K562 (cell line): Measurements from ENCODE around the gene CAPN8. TPM values are rescaled to one million over a fixed set of nuclear protein-coding genes. Genes with fewer than 3 reads are reported as not detected.
A peak's percentile ranks its signal among the peaks of the same experiment; 100 is the strongest.

ENCODE experiments used
- ATAC-seq: fragments of 200-7000 bp; cut with Tn5 transposase; 3 replicates; pipeline ENCODE4 v1.9.1; 2020; ENCODE audit warnings: moderate library complexity
- BruUV-seq: library from RNA; stranded (reverse); fragments of 400-500 nt; replicated peaks from 2 replicates; lab custom pipeline; 2021; lab: Mats Ljungman, UMichigan
- CTCF ChIA-PET: fragments of 300-600 bp; formaldehyde crosslinking; extraction: SDS; loops from one replicate; lab custom pipeline; 2021; ENCODE audit warnings: low intra/inter-chr PET ratio; lab: Yijun Ruan, JAX
- POLR2A ChIA-PET: fragments of 300-600, 350-650 bp; sonication (Branson Sonifier 250); formaldehyde crosslinking; extraction: SDS; loops from one replicate; lab custom pipeline; 2021; ENCODE audit warnings: antibody characterized with exemption, inconsistent platforms; lab: Yijun Ruan, JAX
- DNase-seq, 4 experiments: peaks; one replicate each; pipeline versions ENCODE4 v3.0.0 to v3.0.0-alpha.2; 2011 to 2018; ENCODE audit warnings: low spot score in 3 of 4, mixed read lengths in 3 of 4; ENCODE audit errors: extremely low read depth in 1 of 4
- FAIRE-seq: peaks from 2 replicates; lab custom pipeline; 2011; peaks lifted over from hg19 to GRCh38; lab: Jason Lieb, UNC
- H2AFZ ChIP-seq: 2 replicates; pipeline ENCODE4 v1.6.0; 2011; ENCODE audit warnings: low read depth, low read length, control low read depth, inconsistent platforms
- H3K27ac ChIP-seq: fragments of 200-600 bp; 3 replicates; pipeline ENCODE4 v1.8.0; 2011; ENCODE audit warnings: low read depth, mild to moderate bottlenecking, control low read depth, inconsistent platforms, low read length, moderate library complexity, mixed read lengths; ENCODE audit errors: extremely low read depth
- H3K27me3 ChIP-seq, 2 experiments: fragments of 300-600 bp in 1 of 2; 2 replicates in 1 of 2; 3 replicates in 1 of 2; pipeline versions ENCODE4 v1.6.0 to v1.8.0; 2011; ENCODE audit warnings: inconsistent platforms in 2 of 2, low read length in 2 of 2, mild to moderate bottlenecking in 1 of 2, mixed read lengths in 1 of 2, moderate library complexity in 1 of 2; ENCODE audit not compliant: control insufficient read depth in 2 of 2, insufficient read depth in 2 of 2
- H3K36me3 ChIP-seq: fragments of 300-600 bp; 3 replicates; pipeline ENCODE4 v1.8.0; 2011; ENCODE audit warnings: mild to moderate bottlenecking, low read length, inconsistent platforms; ENCODE audit not compliant: control insufficient read depth, insufficient read depth
- H3K4me1 ChIP-seq, 2 experiments: fragments of 200-600 bp in 1 of 2; replicated peaks in 1 of 2; 2 replicates in 1 of 2; 3 replicates in 1 of 2; pipeline versions ENCODE4 v1.5.1 to v1.8.0; 2011; ENCODE audit warnings: inconsistent platforms in 2 of 2, low read length in 2 of 2, mild to moderate bottlenecking in 1 of 2, mixed read lengths in 1 of 2, moderate library complexity in 1 of 2; ENCODE audit not compliant: control insufficient read depth in 2 of 2, insufficient read depth in 2 of 2
- H3K4me2 ChIP-seq: 2 replicates; pipeline ENCODE4 v1.6.1; 2011; ENCODE audit warnings: low read length, control low read depth, inconsistent platforms, mixed read lengths; ENCODE audit not compliant: insufficient read depth
- H3K4me3 ChIP-seq: fragments of 200-600 bp; sonication (generic), shearing (Covaris generic); 2 replicates; pipeline ENCODE4 v1.5.1; 2016; ENCODE audit warnings: control low read depth, inconsistent platforms
- H3K79me2 ChIP-seq: fragments of 200-600 bp; 3 replicates; pipeline ENCODE4 v1.8.0; 2011; ENCODE audit warnings: low read length, inconsistent platforms; ENCODE audit not compliant: control insufficient read depth, insufficient read depth
- H3K9ac ChIP-seq, 2 experiments: 2 replicates each; pipeline versions ENCODE4 v1.6.0 to v1.6.1; 2011; ENCODE audit warnings: low read depth in 2 of 2, low read length in 2 of 2, control low read depth in 1 of 2, inconsistent platforms in 1 of 2, mild to moderate bottlenecking in 1 of 2, mixed read lengths in 1 of 2; ENCODE audit not compliant: insufficient read depth in 1 of 2
- H3K9me1 ChIP-seq: one replicate; pipeline ENCODE4 v1.6.0; 2011; ENCODE audit warnings: inconsistent platforms, mild to moderate bottlenecking, low read length, moderate library complexity; ENCODE audit not compliant: control insufficient read depth, insufficient read depth
- H3K9me3 ChIP-seq: replicated peaks from 2 replicates; pipeline ENCODE4 v1.5.1; 2011; ENCODE audit warnings: low read depth, low read length, inconsistent platforms; ENCODE audit not compliant: control insufficient read depth, insufficient read depth
- H4K20me1 ChIP-seq: replicated peaks from 2 replicates; pipeline ENCODE4 v1.6.1; 2011; ENCODE audit warnings: low read length, inconsistent platforms, mixed read lengths; ENCODE audit not compliant: control insufficient read depth, insufficient read depth
- BMI1 ChIP-seq: fragments of 150-350 bp; IDR thresholded peaks from 2 replicates; pipeline ENCODE4 v1.6.1; 2014; ENCODE audit warnings: low read length
- CEBPG ChIP-seq, 3 experiments: fragments of 200-800 bp in 1 of 3; sonication (Bioruptor generic) in 1 of 3; sonication (generic) in 1 of 3; formaldehyde crosslinking in 1 of 3; IDR thresholded peaks in 2 of 3; conservative IDR thresholded peaks in 1 of 3; 2 replicates each; pipeline versions ENCODE4 v1.6.1 to v1.8.0; 2016 to 2022; ENCODE audit warnings: missing compliant biosample characterization in 2 of 3, missing genetic modification characterization in 2 of 3, mild to moderate bottlenecking in 1 of 3, missing genetic modification reagents in 1 of 3
- HMGN3 ChIP-seq: IDR thresholded peaks from 2 replicates; pipeline ENCODE4 v1.6.1; 2011; ENCODE audit warnings: borderline replicate concordance, low read depth, mild to moderate bottlenecking, mixed read lengths, low read length; ENCODE audit not compliant: insufficient read length; ENCODE audit errors: extremely low read depth
- HNRNPLL ChIP-seq: fragments of 200-400 bp; formaldehyde crosslinking; IDR thresholded peaks from 2 replicates; pipeline ENCODE4 v1.6.1; 2017; ENCODE audit warnings: low read length, low read depth, mild to moderate bottlenecking; ENCODE audit not compliant: poor library complexity, severe bottlenecking
- L3MBTL2 ChIP-seq: fragments of 450-650 bp; IDR thresholded peaks from 2 replicates; pipeline ENCODE4 v1.6.1; 2016; ENCODE audit warnings: mild to moderate bottlenecking, moderate library complexity
- POLR2A ChIP-seq: fragments of 450-650 bp; conservative IDR thresholded peaks from 2 replicates; pipeline ENCODE4 v1.6.1; 2016
- SOX6 ChIP-seq: fragments of 450-650 bp; IDR thresholded peaks from 2 replicates; pipeline ENCODE4 v1.6.1; 2014; ENCODE audit warnings: mild to moderate bottlenecking
- TARDBP ChIP-seq: fragments of 450-650 bp; IDR thresholded peaks from 2 replicates; pipeline ENCODE4 v1.6.1; 2016
- WGBS: fragments of 100-300 bp; shearing (Covaris generic); methylation state at CpG from one replicate; pipeline ENCODE4 v1.1.6; 2016; ENCODE audit warnings: low coverage, mixed read lengths; ENCODE audit not compliant: insufficient coverage; ENCODE audit errors: missing lambda C conversion rate; 5-methylcytosine and 5-hydroxymethylcytosine counted together
- in situ Hi-C: fragments of 300-500 bp; cut with MboI; formaldehyde crosslinking; loops from 4 replicates; pipeline ENCODE4 v1.15.0; 2018; ENCODE audit warnings: inconsistent platforms, mixed read lengths
- intact Hi-C: fragments of 100-400 bp; cut with micrococcal nuclease; formaldehyde crosslinking; loops from 2 replicates; pipeline ENCODE4 v1.14.2; 2022
- polyA plus RNA-seq, 8 experiments: library from polyadenylated mRNA; depleted of rRNA in 4 of 8; stranded (reverse) in 5 of 8; unstranded in 3 of 8; fragments of >200 nt; fragmentation: Nextera tagmentation in 2 of 8; fragmentation: Illumina TruSeq in 1 of 8; extraction: Ambion mirVana in 2 of 8; extraction: Trizol in 1 of 8; gene quantifications; 2 replicates each; pipeline versions ENCODE4 v1.2.1 to v1.2.3, GENCODE V29; 2011 to 2014; ENCODE audit warnings: inconsistent platforms in 1 of 8, missing spikeins in 1 of 8
- total RNA-seq, 7 experiments: library from RNA; depleted of rRNA in 6 of 7; stranded (reverse); fragments of >200 nt in 6 of 7; fragmentation: Illumina TruSeq in 2 of 7; extraction: Trizol in 2 of 7; gene quantifications; 2 replicates each; pipeline versions ENCODE4 v1.2.1 to v1.2.3, GENCODE V29; 2011 to 2021; ENCODE audit warnings: low replicate concordance in 1 of 7
- TF ChIP-seq, protein P1 (sequence below): fragments of 450-650 bp; formaldehyde crosslinking; conservative IDR thresholded peaks from 2 replicates; pipeline ENCODE4 v1.4.0; 2022; ENCODE audit warnings: mild to moderate bottlenecking, missing genetic modification characterization
- TF ChIP-seq, protein P2 (sequence below): fragments of 450-650 bp; IDR thresholded peaks from 2 replicates; pipeline ENCODE4 v1.6.1; 2016; ENCODE audit warnings: mild to moderate bottlenecking, moderate library complexity

Gene CAPN8
- total and polyA plus RNA-seq, 9 of the 15 experiments (the other 6 are each of a cell fraction or from before 2014, with no cell fraction given), result 0.06 TPM; not detected in 8

DNA sequence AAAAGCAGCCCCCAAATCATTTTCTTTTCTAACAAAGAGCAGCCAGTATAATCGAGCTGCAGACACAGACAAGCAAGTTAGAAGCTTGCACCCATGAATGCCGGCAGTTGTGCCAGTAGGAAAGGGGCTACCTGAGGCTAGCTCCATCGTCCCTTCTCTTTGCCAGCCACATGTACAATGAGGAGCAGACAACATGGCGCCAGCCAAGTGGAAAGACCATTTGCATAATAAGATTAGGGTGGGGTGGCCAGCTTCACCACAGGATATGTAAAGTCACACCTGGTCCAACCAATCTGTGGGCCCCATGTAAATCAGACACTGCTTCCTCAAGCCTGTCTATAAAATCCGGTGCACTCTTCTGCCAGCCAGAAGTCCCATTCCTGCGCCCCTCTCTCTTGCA, 168.6 kb downstream of the CAPN8 start:
- 5% methylated on average over 6 of the region's 6 CpGs for WGBS
- peak in 1 of 4 experiments; percentile 47 for DNase-seq
- Histone ChIP-seq H3K36me3 (no peaks in the 10 kb centered on the region), H3K4me2 (peak overlapping the region; percentile 43), H4K20me1 (no peaks in the 10 kb centered on the region), H2AFZ (peak overlapping the region; percentile 77), H3K4me3 (no peak overlapping the region), H3K27ac (no peak overlapping the region), H3K79me2 (no peaks in the 10 kb centered on the region), H3K9me3 (no peaks in the 10 kb centered on the region), H3K27me3 (peaks cover 12 to 53% of the 10 kb centered on the region in 2 experiments), H3K9ac (no peak overlapping the region), H3K9me1 (no peaks in the 10 kb centered on the region), H3K4me1 (no peaks in the 10 kb centered on the region; a peak in 1 of 5 replicates)
- FAIRE-seq, result peak; percentile 77
- ChIA-PET CTCF (no interaction called here), POLR2A (interaction anchor here (0.6 to 1.0 kb wide), 4 partner anchors 10 to 605 kb away, joined by 3 to 4 read pairs (median 4); no protein-coding TSS in a partner anchor)
- ATAC-seq, result peak; percentile 79
- in situ Hi-C loops, result no loop called here
- intact Hi-C loops, result no loop called here
- BruUV-seq, result no TSS peak
- no peak for TF ChIP-seq SOX6
- TF ChIP-seq CEBPG (CRISPR knock-in tag; IDR thresholded peaks at IDR 0.05), result no peak
- no peak for TF ChIP-seq CEBPG (tag; conservative IDR thresholded peaks at IDR 0.05 in 1 of 2, IDR thresholded peaks at IDR 0.05 in 1 of 2)
- TF ChIP-seq BMI1, result no peak
- TF ChIP-seq, protein P1, sequence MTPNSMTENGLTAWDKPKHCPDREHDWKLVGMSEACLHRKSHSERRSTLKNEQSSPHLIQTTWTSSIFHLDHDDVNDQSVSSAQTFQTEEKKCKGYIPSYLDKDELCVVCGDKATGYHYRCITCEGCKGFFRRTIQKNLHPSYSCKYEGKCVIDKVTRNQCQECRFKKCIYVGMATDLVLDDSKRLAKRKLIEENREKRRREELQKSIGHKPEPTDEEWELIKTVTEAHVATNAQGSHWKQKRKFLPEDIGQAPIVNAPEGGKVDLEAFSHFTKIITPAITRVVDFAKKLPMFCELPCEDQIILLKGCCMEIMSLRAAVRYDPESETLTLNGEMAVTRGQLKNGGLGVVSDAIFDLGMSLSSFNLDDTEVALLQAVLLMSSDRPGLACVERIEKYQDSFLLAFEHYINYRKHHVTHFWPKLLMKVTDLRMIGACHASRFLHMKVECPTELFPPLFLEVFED (CRISPR knock-in tag), result no peak
- no peak for TF ChIP-seq HNRNPLL
- no peak for TF ChIP-seq POLR2A
- no peak for TF ChIP-seq HMGN3
- peak; percentile 86 for TF ChIP-seq L3MBTL2
- TF ChIP-seq TARDBP, result no peak
- TF ChIP-seq, protein P2, sequence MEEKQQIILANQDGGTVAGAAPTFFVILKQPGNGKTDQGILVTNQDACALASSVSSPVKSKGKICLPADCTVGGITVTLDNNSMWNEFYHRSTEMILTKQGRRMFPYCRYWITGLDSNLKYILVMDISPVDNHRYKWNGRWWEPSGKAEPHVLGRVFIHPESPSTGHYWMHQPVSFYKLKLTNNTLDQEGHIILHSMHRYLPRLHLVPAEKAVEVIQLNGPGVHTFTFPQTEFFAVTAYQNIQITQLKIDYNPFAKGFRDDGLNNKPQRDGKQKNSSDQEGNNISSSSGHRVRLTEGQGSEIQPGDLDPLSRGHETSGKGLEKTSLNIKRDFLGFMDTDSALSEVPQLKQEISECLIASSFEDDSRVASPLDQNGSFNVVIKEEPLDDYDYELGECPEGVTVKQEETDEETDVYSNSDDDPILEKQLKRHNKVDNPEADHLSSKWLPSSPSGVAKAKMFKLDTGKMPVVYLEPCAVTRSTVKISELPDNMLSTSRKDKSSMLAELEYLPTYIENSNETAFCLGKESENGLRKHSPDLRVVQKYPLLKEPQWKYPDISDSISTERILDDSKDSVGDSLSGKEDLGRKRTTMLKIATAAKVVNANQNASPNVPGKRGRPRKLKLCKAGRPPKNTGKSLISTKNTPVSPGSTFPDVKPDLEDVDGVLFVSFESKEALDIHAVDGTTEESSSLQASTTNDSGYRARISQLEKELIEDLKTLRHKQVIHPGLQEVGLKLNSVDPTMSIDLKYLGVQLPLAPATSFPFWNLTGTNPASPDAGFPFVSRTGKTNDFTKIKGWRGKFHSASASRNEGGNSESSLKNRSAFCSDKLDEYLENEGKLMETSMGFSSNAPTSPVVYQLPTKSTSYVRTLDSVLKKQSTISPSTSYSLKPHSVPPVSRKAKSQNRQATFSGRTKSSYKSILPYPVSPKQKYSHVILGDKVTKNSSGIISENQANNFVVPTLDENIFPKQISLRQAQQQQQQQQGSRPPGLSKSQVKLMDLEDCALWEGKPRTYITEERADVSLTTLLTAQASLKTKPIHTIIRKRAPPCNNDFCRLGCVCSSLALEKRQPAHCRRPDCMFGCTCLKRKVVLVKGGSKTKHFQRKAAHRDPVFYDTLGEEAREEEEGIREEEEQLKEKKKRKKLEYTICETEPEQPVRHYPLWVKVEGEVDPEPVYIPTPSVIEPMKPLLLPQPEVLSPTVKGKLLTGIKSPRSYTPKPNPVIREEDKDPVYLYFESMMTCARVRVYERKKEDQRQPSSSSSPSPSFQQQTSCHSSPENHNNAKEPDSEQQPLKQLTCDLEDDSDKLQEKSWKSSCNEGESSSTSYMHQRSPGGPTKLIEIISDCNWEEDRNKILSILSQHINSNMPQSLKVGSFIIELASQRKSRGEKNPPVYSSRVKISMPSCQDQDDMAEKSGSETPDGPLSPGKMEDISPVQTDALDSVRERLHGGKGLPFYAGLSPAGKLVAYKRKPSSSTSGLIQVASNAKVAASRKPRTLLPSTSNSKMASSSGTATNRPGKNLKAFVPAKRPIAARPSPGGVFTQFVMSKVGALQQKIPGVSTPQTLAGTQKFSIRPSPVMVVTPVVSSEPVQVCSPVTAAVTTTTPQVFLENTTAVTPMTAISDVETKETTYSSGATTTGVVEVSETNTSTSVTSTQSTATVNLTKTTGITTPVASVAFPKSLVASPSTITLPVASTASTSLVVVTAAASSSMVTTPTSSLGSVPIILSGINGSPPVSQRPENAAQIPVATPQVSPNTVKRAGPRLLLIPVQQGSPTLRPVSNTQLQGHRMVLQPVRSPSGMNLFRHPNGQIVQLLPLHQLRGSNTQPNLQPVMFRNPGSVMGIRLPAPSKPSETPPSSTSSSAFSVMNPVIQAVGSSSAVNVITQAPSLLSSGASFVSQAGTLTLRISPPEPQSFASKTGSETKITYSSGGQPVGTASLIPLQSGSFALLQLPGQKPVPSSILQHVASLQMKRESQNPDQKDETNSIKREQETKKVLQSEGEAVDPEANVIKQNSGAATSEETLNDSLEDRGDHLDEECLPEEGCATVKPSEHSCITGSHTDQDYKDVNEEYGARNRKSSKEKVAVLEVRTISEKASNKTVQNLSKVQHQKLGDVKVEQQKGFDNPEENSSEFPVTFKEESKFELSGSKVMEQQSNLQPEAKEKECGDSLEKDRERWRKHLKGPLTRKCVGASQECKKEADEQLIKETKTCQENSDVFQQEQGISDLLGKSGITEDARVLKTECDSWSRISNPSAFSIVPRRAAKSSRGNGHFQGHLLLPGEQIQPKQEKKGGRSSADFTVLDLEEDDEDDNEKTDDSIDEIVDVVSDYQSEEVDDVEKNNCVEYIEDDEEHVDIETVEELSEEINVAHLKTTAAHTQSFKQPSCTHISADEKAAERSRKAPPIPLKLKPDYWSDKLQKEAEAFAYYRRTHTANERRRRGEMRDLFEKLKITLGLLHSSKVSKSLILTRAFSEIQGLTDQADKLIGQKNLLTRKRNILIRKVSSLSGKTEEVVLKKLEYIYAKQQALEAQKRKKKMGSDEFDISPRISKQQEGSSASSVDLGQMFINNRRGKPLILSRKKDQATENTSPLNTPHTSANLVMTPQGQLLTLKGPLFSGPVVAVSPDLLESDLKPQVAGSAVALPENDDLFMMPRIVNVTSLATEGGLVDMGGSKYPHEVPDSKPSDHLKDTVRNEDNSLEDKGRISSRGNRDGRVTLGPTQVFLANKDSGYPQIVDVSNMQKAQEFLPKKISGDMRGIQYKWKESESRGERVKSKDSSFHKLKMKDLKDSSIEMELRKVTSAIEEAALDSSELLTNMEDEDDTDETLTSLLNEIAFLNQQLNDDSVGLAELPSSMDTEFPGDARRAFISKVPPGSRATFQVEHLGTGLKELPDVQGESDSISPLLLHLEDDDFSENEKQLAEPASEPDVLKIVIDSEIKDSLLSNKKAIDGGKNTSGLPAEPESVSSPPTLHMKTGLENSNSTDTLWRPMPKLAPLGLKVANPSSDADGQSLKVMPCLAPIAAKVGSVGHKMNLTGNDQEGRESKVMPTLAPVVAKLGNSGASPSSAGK, result peak; percentile 67
